K562 (cell line): ENCODE data around the gene ABLIM1. TPM values are rescaled to one million over a fixed set of nuclear protein-coding genes. Genes with fewer than 3 reads are reported as not detected.
A peak's percentile ranks its signal among the peaks of the same experiment; 100 is the strongest.

Experiments
- ATAC-seq: fragments of 200-7000 bp; cut with Tn5 transposase; 3 replicates; pipeline ENCODE4 v1.9.1; 2020; ENCODE audit warnings: moderate library complexity
- BruUV-seq: library from RNA; stranded (reverse); fragments of 400-500 nt; replicated peaks from 2 replicates; lab custom pipeline; 2021; lab: Mats Ljungman, UMichigan
- CTCF ChIA-PET: fragments of 300-600 bp; formaldehyde crosslinking; extraction: SDS; loops from one replicate; lab custom pipeline; 2021; ENCODE audit warnings: low intra/inter-chr PET ratio; lab: Yijun Ruan, JAX
- POLR2A ChIA-PET: fragments of 300-600, 350-650 bp; sonication (Branson Sonifier 250); formaldehyde crosslinking; extraction: SDS; loops from one replicate; lab custom pipeline; 2021; ENCODE audit warnings: antibody characterized with exemption, inconsistent platforms; lab: Yijun Ruan, JAX
- DNase-seq, 4 experiments: peaks; one replicate each; pipeline versions ENCODE4 v3.0.0 to v3.0.0-alpha.2; 2011 to 2018; ENCODE audit warnings: low spot score in 3 of 4, mixed read lengths in 3 of 4; ENCODE audit errors: extremely low read depth in 1 of 4
- FAIRE-seq: peaks from 2 replicates; lab custom pipeline; 2011; peaks lifted over from hg19 to GRCh38; lab: Jason Lieb, UNC
- H2AFZ ChIP-seq: 2 replicates; pipeline ENCODE4 v1.6.0; 2011; ENCODE audit warnings: low read depth, low read length, control low read depth, inconsistent platforms
- H3K27ac ChIP-seq: fragments of 200-600 bp; 3 replicates; pipeline ENCODE4 v1.8.0; 2011; ENCODE audit warnings: low read depth, mild to moderate bottlenecking, control low read depth, inconsistent platforms, low read length, moderate library complexity, mixed read lengths; ENCODE audit errors: extremely low read depth
- H3K27me3 ChIP-seq, 2 experiments: fragments of 300-600 bp in 1 of 2; 2 replicates in 1 of 2; 3 replicates in 1 of 2; pipeline versions ENCODE4 v1.6.0 to v1.8.0; 2011; ENCODE audit warnings: inconsistent platforms in 2 of 2, low read length in 2 of 2, mild to moderate bottlenecking in 1 of 2, mixed read lengths in 1 of 2, moderate library complexity in 1 of 2; ENCODE audit not compliant: control insufficient read depth in 2 of 2, insufficient read depth in 2 of 2
- H3K36me3 ChIP-seq: fragments of 300-600 bp; 3 replicates; pipeline ENCODE4 v1.8.0; 2011; ENCODE audit warnings: mild to moderate bottlenecking, low read length, inconsistent platforms; ENCODE audit not compliant: control insufficient read depth, insufficient read depth
- H3K4me1 ChIP-seq, 2 experiments: fragments of 200-600 bp in 1 of 2; replicated peaks in 1 of 2; 2 replicates in 1 of 2; 3 replicates in 1 of 2; pipeline versions ENCODE4 v1.5.1 to v1.8.0; 2011; ENCODE audit warnings: inconsistent platforms in 2 of 2, low read length in 2 of 2, mild to moderate bottlenecking in 1 of 2, mixed read lengths in 1 of 2, moderate library complexity in 1 of 2; ENCODE audit not compliant: control insufficient read depth in 2 of 2, insufficient read depth in 2 of 2
- H3K4me2 ChIP-seq: 2 replicates; pipeline ENCODE4 v1.6.1; 2011; ENCODE audit warnings: low read length, control low read depth, inconsistent platforms, mixed read lengths; ENCODE audit not compliant: insufficient read depth
- H3K4me3 ChIP-seq: fragments of 200-600 bp; sonication (generic), shearing (Covaris generic); 2 replicates; pipeline ENCODE4 v1.5.1; 2016; ENCODE audit warnings: control low read depth, inconsistent platforms
- H3K79me2 ChIP-seq: fragments of 200-600 bp; 3 replicates; pipeline ENCODE4 v1.8.0; 2011; ENCODE audit warnings: low read length, inconsistent platforms; ENCODE audit not compliant: control insufficient read depth, insufficient read depth
- H3K9ac ChIP-seq, 2 experiments: 2 replicates each; pipeline versions ENCODE4 v1.6.0 to v1.6.1; 2011; ENCODE audit warnings: low read depth in 2 of 2, low read length in 2 of 2, control low read depth in 1 of 2, inconsistent platforms in 1 of 2, mild to moderate bottlenecking in 1 of 2, mixed read lengths in 1 of 2; ENCODE audit not compliant: insufficient read depth in 1 of 2
- H3K9me1 ChIP-seq: one replicate; pipeline ENCODE4 v1.6.0; 2011; ENCODE audit warnings: inconsistent platforms, mild to moderate bottlenecking, low read length, moderate library complexity; ENCODE audit not compliant: control insufficient read depth, insufficient read depth
- H3K9me3 ChIP-seq: replicated peaks from 2 replicates; pipeline ENCODE4 v1.5.1; 2011; ENCODE audit warnings: low read depth, low read length, inconsistent platforms; ENCODE audit not compliant: control insufficient read depth, insufficient read depth
- H4K20me1 ChIP-seq: replicated peaks from 2 replicates; pipeline ENCODE4 v1.6.1; 2011; ENCODE audit warnings: low read length, inconsistent platforms, mixed read lengths; ENCODE audit not compliant: control insufficient read depth, insufficient read depth
- C11orf30 ChIP-seq: fragments of 450-650 bp; IDR thresholded peaks from 2 replicates; pipeline ENCODE4 v1.6.1; 2016; ENCODE audit warnings: low read depth, mild to moderate bottlenecking
- LEF1 ChIP-seq: fragments of 450-650 bp; IDR thresholded peaks from 2 replicates; pipeline ENCODE4 v1.6.1; 2016; ENCODE audit warnings: mild to moderate bottlenecking
- MAFF ChIP-seq: IDR thresholded peaks from 2 replicates; pipeline ENCODE4 v1.6.1; 2012; ENCODE audit warnings: low read length, improper control_type of control experiment
- MAFG ChIP-seq: fragments of 450-650 bp; conservative IDR thresholded peaks from 2 replicates; pipeline ENCODE4 v1.6.1; 2016; ENCODE audit warnings: missing genetic modification characterization, missing compliant biosample characterization
- MAFK ChIP-seq: IDR thresholded peaks from 2 replicates; pipeline ENCODE4 v1.6.1; 2011; ENCODE audit warnings: low read length, improper control_type of control experiment
- PHF20 ChIP-seq: fragments of 450-650 bp; IDR thresholded peaks from 2 replicates; pipeline ENCODE4 v1.6.1; 2018; ENCODE audit not compliant: partially characterized antibody
- TAF7 ChIP-seq: fragments of 450-650 bp; IDR thresholded peaks from 2 replicates; pipeline ENCODE4 v1.6.1; 2016; ENCODE audit warnings: missing genetic modification characterization, missing compliant biosample characterization
- TFAM ChIP-seq: fragments of 250-450 bp; sonication (Bioruptor Pico); conservative IDR thresholded peaks from 2 replicates; pipeline ENCODE4 v1.5.0; 2021; ENCODE audit warnings: mild to moderate bottlenecking, moderate library complexity
- YBX1 ChIP-seq: fragments of 450-650 bp; IDR thresholded peaks from 2 replicates; pipeline ENCODE4 v1.7.1; 2016; ENCODE audit warnings: mild to moderate bottlenecking
- ZNF316 ChIP-seq: fragments of 450-650 bp; IDR thresholded peaks from 2 replicates; pipeline ENCODE4 v1.6.1; 2016
- ZNF347 ChIP-seq: fragments of 450-650 bp; formaldehyde crosslinking; IDR thresholded peaks from 2 replicates; pipeline ENCODE4 v1.4.0; 2020; ENCODE audit warnings: low read depth, mild to moderate bottlenecking, moderate library complexity
- WGBS: fragments of 100-300 bp; shearing (Covaris generic); methylation state at CpG from one replicate; pipeline ENCODE4 v1.1.6; 2016; ENCODE audit warnings: low coverage, mixed read lengths; ENCODE audit not compliant: insufficient coverage; ENCODE audit errors: missing lambda C conversion rate; 5-methylcytosine and 5-hydroxymethylcytosine counted together
- in situ Hi-C: fragments of 300-500 bp; cut with MboI; formaldehyde crosslinking; loops from 4 replicates; pipeline ENCODE4 v1.15.0; 2018; ENCODE audit warnings: inconsistent platforms, mixed read lengths
- intact Hi-C: fragments of 100-400 bp; cut with micrococcal nuclease; formaldehyde crosslinking; loops from 2 replicates; pipeline ENCODE4 v1.14.2; 2022
- polyA plus RNA-seq, 8 experiments: library from polyadenylated mRNA; depleted of rRNA in 4 of 8; stranded (reverse) in 5 of 8; unstranded in 3 of 8; fragments of >200 nt; fragmentation: Nextera tagmentation in 2 of 8; fragmentation: Illumina TruSeq in 1 of 8; extraction: Ambion mirVana in 2 of 8; extraction: Trizol in 1 of 8; gene quantifications; 2 replicates each; pipeline versions ENCODE4 v1.2.1 to v1.2.3, GENCODE V29; 2011 to 2014; ENCODE audit warnings: inconsistent platforms in 1 of 8, missing spikeins in 1 of 8
- total RNA-seq, 7 experiments: library from RNA; depleted of rRNA in 6 of 7; stranded (reverse); fragments of >200 nt in 6 of 7; fragmentation: Illumina TruSeq in 2 of 7; extraction: Trizol in 2 of 7; gene quantifications; 2 replicates each; pipeline versions ENCODE4 v1.2.1 to v1.2.3, GENCODE V29; 2011 to 2021; ENCODE audit warnings: low replicate concordance in 1 of 7
- TF ChIP-seq, protein P1 (sequence below): sonication (generic); formaldehyde crosslinking; IDR thresholded peaks from 2 replicates; pipeline ENCODE4 v1.8.0; 2023; ENCODE audit warnings: mild to moderate bottlenecking, missing genetic modification reagents

Gene ABLIM1
- total and polyA plus RNA-seq, 9 of the 15 experiments (the other 6 are each of a cell fraction or from before 2014, with no cell fraction given), result 0.07 to 0.49 (median 0.14) TPM; not detected in 6

DNA sequence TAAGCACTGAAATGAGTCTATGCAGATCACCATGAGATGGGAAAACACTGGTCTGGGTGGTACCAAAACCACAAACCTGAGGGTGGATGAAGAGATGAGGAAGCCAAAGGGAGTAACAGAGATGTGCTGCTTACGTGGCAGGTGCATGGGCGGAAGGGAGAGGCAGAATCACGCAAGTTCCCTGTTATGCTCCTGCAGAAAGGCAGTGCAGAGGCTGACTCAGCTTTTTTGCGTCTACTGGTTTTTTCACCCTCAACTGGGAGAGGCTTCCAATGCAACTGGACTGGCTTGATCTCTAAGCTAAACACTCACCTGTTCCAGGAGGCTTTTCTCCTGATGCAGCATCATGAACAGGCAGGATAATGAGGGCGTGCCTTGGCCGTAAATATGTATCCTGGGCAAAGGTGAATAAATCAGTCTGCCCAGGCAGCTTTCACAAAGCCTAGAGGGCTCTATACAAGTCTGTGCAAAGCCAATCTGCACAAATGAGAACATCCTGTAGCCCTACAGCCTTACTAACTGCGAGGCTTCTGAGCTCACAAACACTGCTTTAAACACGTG is 158.4 kb downstream of the ABLIM1 start:
- peak; percentile 68 for TF ChIP-seq MAFK
- peak; percentile 45; the same call in 1 of the 2 replicates for TF ChIP-seq MAFF
- no peak for TF ChIP-seq ZNF347 (CRISPR knock-in tag)
- peak; percentile 70 for TF ChIP-seq MAFG (tag)
- TF ChIP-seq C11orf30, result peak; percentile 78
- TF ChIP-seq ZNF316, result peak; percentile 80
- no peak overlapping the region for H3K9ac ChIP-seq
- H3K4me1 ChIP-seq, result no peaks in the 10 kb centered on the region
- H3K9me1 ChIP-seq, result no peaks in the 10 kb centered on the region
- H3K27ac ChIP-seq, result no peak overlapping the region
- H3K4me2 ChIP-seq, result no peak overlapping the region
- H2AFZ ChIP-seq, result no peak overlapping the region
- POLR2A ChIA-PET, result no interaction called here
- no peaks in the 10 kb centered on the region for H3K79me2 ChIP-seq
- no peaks in the 10 kb centered on the region for H4K20me1 ChIP-seq
- DNase-seq, result no peak
- intact Hi-C loops, result no loop called here
- BruUV-seq, result no TSS peak
- H3K36me3 ChIP-seq, result no peaks in the 10 kb centered on the region
- H3K9me3 ChIP-seq, result no peaks in the 10 kb centered on the region
- CTCF ChIA-PET, result no interaction called here
- FAIRE-seq, result no peak
- ATAC-seq, result no peak
- WGBS, result 0% methylated on average over 6 of the region's 8 CpGs
- in situ Hi-C loops, result no loop called here
- no peaks in the 10 kb centered on the region for H3K27me3 ChIP-seq
- H3K4me3 ChIP-seq, result no peak overlapping the region

DNA sequence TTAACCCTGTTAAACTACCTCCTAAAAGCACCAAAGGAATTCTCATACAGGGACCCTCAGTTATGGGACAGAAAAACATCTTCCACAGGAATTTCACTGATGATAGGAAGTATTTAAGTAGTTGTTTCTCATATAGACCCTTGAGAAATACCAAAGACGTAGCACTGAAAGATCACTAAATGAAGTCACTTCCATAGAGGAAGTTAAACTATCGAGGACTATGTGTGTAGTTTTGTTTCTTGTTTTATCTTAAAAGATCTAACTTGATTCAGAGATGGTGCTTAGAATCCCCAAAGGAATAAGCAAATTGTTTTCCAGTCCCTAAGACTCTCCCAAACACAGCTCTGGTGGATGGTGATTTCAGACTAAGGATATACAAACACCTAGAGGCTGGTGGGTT is 159.0 kb downstream of the ABLIM1 start:
- TF ChIP-seq LEF1 (no peak), YBX1 (no peak), TAF7 (tag) (no peak), PHF20 (no peak), TFAM (CRISPR knock-in tag) (no peak)
- TF ChIP-seq, protein P1, sequence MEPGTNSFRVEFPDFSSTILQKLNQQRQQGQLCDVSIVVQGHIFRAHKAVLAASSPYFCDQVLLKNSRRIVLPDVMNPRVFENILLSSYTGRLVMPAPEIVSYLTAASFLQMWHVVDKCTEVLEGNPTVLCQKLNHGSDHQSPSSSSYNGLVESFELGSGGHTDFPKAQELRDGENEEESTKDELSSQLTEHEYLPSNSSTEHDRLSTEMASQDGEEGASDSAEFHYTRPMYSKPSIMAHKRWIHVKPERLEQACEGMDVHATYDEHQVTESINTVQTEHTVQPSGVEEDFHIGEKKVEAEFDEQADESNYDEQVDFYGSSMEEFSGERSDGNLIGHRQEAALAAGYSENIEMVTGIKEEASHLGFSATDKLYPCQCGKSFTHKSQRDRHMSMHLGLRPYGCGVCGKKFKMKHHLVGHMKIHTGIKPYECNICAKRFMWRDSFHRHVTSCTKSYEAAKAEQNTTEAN (CRISPR knock-in tag), result no peak

More for the DNA sequence above, 159.0 kb downstream of the ABLIM1 start:
- FAIRE-seq (no peak), DNase-seq (no peak), ATAC-seq (no peak)
- Histone ChIP-seq H3K36me3 (no peaks in the 10 kb centered on the region), H3K9me1 (no peaks in the 10 kb centered on the region), H3K4me1 (no peaks in the 10 kb centered on the region), H3K4me3 (no peak overlapping the region), H3K9ac (no peak overlapping the region), H3K27me3 (no peaks in the 10 kb centered on the region), H3K27ac (no peak overlapping the region), H4K20me1 (no peaks in the 10 kb centered on the region), H3K4me2 (no peak overlapping the region), H3K9me3 (no peaks in the 10 kb centered on the region), H2AFZ (no peak overlapping the region), H3K79me2 (no peaks in the 10 kb centered on the region)
- POLR2A ChIA-PET, result no interaction called here
- intact Hi-C loops (no loop called here), in situ Hi-C loops (no loop called here)
- 4% methylated on average over 2 of the region's 2 CpGs for WGBS
- CTCF ChIA-PET, result no interaction called here
- BruUV-seq, result no TSS peak
